Heart left ventricle (tissue), 16 donors: ENCODE results near the gene GNPAT. TPM values are rescaled to one million over a fixed set of nuclear protein-coding genes. Genes with fewer than 3 reads are reported as not detected.
A peak's percentile ranks its signal among the peaks of the same experiment; 100 is the strongest.

Experiments used
- ATAC-seq, 4 donors: fragments of 200-7000 bp; cut with Tn5 transposase; one replicate each; pipeline ENCODE4 v1.9.1; 2020 to 2022; ENCODE audit warnings: moderate library complexity in 4 of 4, mild to moderate bottlenecking in 3 of 4, moderate number of reproducible peaks in 1 of 4
- DNase-seq, 5 donors: peaks; one replicate each; pipeline ENCODE4 v3.0.0-alpha.2; 2020
- H3K27ac ChIP-seq, 12 donors: fragments of 200-600 bp; sonication (generic) in 4 of 12; one replicate each; pipeline versions ENCODE4 v1.5.0 to v1.8.0; 2016 to 2022; ENCODE audit warnings: mild to moderate bottlenecking in 2 of 12
- H3K27me3 ChIP-seq, 9 donors: fragments of 200-600 bp; sonication (generic) in 2 of 9; one replicate each; pipeline versions ENCODE4 v1.5.1 to v1.8.0; 2016 to 2022; ENCODE audit warnings: mild to moderate bottlenecking in 3 of 9
- H3K36me3 ChIP-seq, 9 donors: fragments of 200-600 bp; sonication (generic) in 2 of 9; one replicate each; pipeline versions ENCODE4 v1.5.0 to v1.8.0; 2018 to 2022; ENCODE audit warnings: mild to moderate bottlenecking in 2 of 9
- H3K4me1 ChIP-seq, 12 donors: fragments of 200-600 bp; sonication (generic) in 4 of 12; one replicate each; pipeline versions ENCODE4 v1.5.0 to v1.8.0; 2016 to 2022; ENCODE audit warnings: mild to moderate bottlenecking in 3 of 12
- H3K4me3 ChIP-seq, 12 donors: fragments of 200-600 bp; sonication (generic) in 4 of 12; one replicate each; pipeline versions ENCODE4 v1.5.0 to v1.8.0; 2017 to 2022; ENCODE audit warnings: mild to moderate bottlenecking in 9 of 12, moderate library complexity in 4 of 12
- H3K9me3 ChIP-seq, 12 donors: fragments of 200-600 bp; sonication (generic) in 4 of 12; one replicate each; pipeline versions ENCODE4 v1.5.0 to v1.8.0; 2016 to 2022; ENCODE audit warnings: mild to moderate bottlenecking in 1 of 12
- POLR2A ChIP-seq, 2 donors: fragments of 450-650 bp; IDR thresholded peaks; one replicate each; pipeline ENCODE4 v1.6.1; 2017; ENCODE audit warnings: antibody characterized with exemption in 2 of 2, mild to moderate bottlenecking in 2 of 2, moderate library complexity in 2 of 2
- WGBS, 4 donors: extraction: QIAGEN DNeasy Blood & Tissue Kit in 2 of 4; methylation state at CpG; one replicate each; pipeline versions ENCODE4 v1.1.5 to v1.1.7; 2013 to 2018; 5-methylcytosine and 5-hydroxymethylcytosine counted together
- intact Hi-C, 10 donors: fragments of 100-400 bp; cut with DNase I; formaldehyde crosslinking; loops; one replicate each; pipeline versions ENCODE4 v1.11.1 to v1.14.2; 2022
- polyA plus RNA-seq, 2 donors: library from polyadenylated mRNA; stranded (reverse); fragments of 200-250 nt; gene quantifications; one replicate each; pipeline ENCODE4 v1.2.3, GENCODE V29; 2013
- total RNA-seq, 9 donors: library from RNA; depleted of rRNA in 2 of 9; stranded (reverse); fragments of >200 nt in 2 of 9; fragmentation: NEBNext Ultra II Directional in 3 of 9; extraction: Animal tissue kit (Norgen Biotek cat#: 25700) in 3 of 9; gene quantifications; one replicate each; pipeline versions ENCODE4 v1.1.0 to v1.2.4, GENCODE V29; 2016 to 2023
- TF ChIP-seq, protein P1 (sequence below), 12 donors: fragments of 200-600 bp; sonication (generic) in 4 of 12; IDR thresholded peaks; one replicate each; pipeline versions ENCODE4 v1.5.0 to v1.8.0; 2018 to 2022; ENCODE audit warnings: antibody characterized with exemption in 12 of 12, mild to moderate bottlenecking in 5 of 12
- donor health status: ischemic (EF 13 %, LVEDD 7.1; RV severe dilation, severe dysfunction).
- donor health status: healthy with polysubstance abuse.
- donor health status: DM: no; HTN: yes; CAD: no.
- donor health status: DM: no; HTN: no; CAD: no.
- donor health status: ischemic (EF 25% LVEDD 6.9; RV normal size, moderate dysfunction).
- donor health status: ischemic (EF 25% LVEDD 5.7; RV mildly dilated, moderate dysfunction).
- donor health status: healthy.
- donor health status: DM: yes; HTN: yes; CAD: no.
- donor health status: ischemic (EF 35%, LVEDD 5.7; RV mildly dilated, moderate dysfunction).
- donor health status: nonischemic (EF 11% LVEDD 7.7; RV severe dilation, severe dysfunction).
- donor health status: DM: yes; HTN: yes; CAD: no.
- donor health status: PGD.
- donor health status: ischemic (EF 29% LVEDD 5.4; RV normal size, mild dysfunction).
- donor health status: nonischemic (EF 23%, LVEDD 6.1; RV moderate dilation, normal function).

GNPAT gene
- total and polyA plus RNA-seq, 11 donors = 43.3 to 62.6 (median 52.8) TPM

DNA sequence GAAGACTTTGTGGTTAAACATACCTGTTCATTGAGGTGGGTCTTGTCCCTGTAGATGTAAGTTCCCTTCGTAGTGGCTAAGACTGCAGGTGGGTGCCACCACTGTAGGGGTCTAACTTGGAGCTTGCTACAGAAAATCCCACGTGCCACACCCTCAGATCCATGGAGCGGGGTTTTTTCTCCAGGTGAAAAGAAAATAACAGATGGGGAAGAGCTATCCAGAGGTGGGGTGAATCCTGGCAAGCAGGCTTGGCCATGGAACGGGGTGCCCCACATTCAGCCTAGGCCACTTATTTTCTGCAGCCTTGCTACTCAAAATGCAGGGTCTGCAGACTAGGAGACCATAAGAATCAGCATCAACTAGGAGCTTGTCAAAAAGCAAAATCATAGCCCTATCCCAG, 72.6 kb downstream of the GNPAT start:
- no peaks in the 10 kb centered on the region for H3K4me1 ChIP-seq
- no peaks in the 10 kb centered on the region for H3K9me3 ChIP-seq
- no peak for TF ChIP-seq POLR2A (IDR thresholded peaks at IDR 0.05)
- TF ChIP-seq, protein P1, sequence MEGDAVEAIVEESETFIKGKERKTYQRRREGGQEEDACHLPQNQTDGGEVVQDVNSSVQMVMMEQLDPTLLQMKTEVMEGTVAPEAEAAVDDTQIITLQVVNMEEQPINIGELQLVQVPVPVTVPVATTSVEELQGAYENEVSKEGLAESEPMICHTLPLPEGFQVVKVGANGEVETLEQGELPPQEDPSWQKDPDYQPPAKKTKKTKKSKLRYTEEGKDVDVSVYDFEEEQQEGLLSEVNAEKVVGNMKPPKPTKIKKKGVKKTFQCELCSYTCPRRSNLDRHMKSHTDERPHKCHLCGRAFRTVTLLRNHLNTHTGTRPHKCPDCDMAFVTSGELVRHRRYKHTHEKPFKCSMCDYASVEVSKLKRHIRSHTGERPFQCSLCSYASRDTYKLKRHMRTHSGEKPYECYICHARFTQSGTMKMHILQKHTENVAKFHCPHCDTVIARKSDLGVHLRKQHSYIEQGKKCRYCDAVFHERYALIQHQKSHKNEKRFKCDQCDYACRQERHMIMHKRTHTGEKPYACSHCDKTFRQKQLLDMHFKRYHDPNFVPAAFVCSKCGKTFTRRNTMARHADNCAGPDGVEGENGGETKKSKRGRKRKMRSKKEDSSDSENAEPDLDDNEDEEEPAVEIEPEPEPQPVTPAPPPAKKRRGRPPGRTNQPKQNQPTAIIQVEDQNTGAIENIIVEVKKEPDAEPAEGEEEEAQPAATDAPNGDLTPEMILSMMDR (IDR thresholded peaks at IDR 0.05) = no peak
- H3K27me3 ChIP-seq = no peaks in the 10 kb centered on the region
- intact Hi-C loops = no loop called here
- H3K27ac ChIP-seq = no peak overlapping the region
- H3K36me3 ChIP-seq = no peaks in the 10 kb centered on the region
- DNase-seq (no peak), ATAC-seq (no peak)
- H3K4me3 ChIP-seq = no peak overlapping the region
- WGBS, 4 donors = 77 to 87% (median 81%) methylated on average over 4 of the region's 4 CpGs

DNA sequence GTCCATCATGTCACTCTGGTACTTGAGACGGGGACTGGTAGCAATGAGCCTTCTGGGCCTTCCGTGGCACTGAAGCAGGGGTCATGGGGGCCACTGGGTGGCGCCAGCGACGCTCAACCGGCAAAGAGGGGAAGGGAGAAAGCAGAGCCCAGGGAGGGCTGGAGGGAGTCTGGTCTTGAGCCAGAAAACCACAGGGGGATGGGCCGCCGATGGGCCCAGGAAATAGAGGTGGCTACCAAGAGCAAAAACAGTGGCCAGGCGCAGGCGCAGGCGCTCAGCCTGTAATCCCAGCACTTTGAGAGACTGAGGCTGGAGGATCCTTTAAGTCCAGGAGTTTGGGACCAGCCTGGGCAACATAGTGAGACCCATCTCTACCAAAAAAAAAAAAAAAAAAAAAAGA, 74.9 kb downstream of the GNPAT start:
- Histone ChIP-seq H3K4me3 (no peak overlapping the region), H3K36me3 (no peaks in the 10 kb centered on the region), H3K4me1 (no peaks in the 10 kb centered on the region), H3K9me3 (no peaks in the 10 kb centered on the region), H3K27me3 (no peaks in the 10 kb centered on the region), H3K27ac (no peak overlapping the region)
- intact Hi-C loops = no loop called here
- no peak for TF ChIP-seq POLR2A (IDR thresholded peaks at IDR 0.05)
- TF ChIP-seq, protein P1 (IDR thresholded peaks at IDR 0.05) = peak in 11 of 12 donors; percentile 22 to 64 (median 52)
- ATAC-seq = peak in 3 of 4 donors; percentile 67 to 69 (median 67)
- DNase-seq = peak in 2 of 5 donors; percentile 12 to 38
- WGBS, 4 donors = 31 to 42% (median 33%) methylated on average over 11 of the region's 11 CpGs

DNA sequence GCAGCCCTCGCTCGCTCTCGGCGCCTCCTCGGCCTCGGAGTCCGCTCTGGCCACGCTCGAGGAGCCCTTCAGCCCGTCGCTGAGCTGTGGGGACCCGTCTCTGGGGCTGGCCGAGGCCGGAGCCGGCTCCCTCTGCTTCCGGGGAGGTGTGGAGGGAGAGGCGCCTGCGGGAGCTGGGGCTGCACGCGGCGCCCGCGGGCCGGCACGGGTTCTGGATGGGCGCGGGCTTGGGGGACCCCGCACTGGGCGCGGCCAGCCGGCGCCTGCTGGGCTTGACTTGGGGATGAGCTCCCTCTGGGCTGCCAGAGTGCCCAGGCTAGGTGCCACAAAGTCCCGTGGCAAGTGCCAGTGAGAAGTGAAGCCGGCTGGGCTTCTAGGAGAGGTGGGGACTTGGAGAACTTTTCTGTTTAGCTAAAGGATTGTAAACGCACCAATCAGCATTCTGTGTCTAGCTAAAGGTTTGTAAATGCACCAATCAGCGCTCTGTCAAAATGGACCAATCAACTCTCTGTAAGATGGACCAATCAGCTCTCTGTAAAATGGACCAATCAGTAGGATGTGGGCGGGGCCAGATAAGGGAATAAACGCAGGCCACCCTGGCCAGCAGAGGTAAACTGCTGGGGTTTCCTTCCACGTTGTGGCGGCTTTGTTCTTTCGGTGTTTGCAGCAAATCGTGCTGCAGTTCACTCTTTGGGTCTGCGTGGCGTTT, 76.4 kb downstream of the GNPAT start:
- TF ChIP-seq, protein P1 (IDR thresholded peaks at IDR 0.05) = no peak
- no peak for TF ChIP-seq POLR2A (IDR thresholded peaks at IDR 0.05)
- no peak for DNase-seq
- intact Hi-C loops = no loop called here
- no peak for ATAC-seq
- Histone ChIP-seq H3K4me1 (no peaks in the 10 kb centered on the region), H3K4me3 (no peak overlapping the region), H3K9me3 (no peaks in the 10 kb centered on the region), H3K36me3 (no peaks in the 10 kb centered on the region), H3K27ac (no peak overlapping the region), H3K27me3 (no peaks in the 10 kb centered on the region)
- WGBS, 4 donors = 94 to 97% (median 95%) methylated on average over 44 of the region's 44 CpGs

GRCh38 chr1:231318015-231318355, 77.0 kb downstream of the GNPAT start:
- intact Hi-C loops = no loop called here
- DNase-seq = no peak
- Histone ChIP-seq H3K4me3 (no peak overlapping the region), H3K9me3 (no peaks in the 10 kb centered on the region), H3K4me1 (no peaks in the 10 kb centered on the region), H3K36me3 (no peaks in the 10 kb centered on the region), H3K27ac (no peak overlapping the region), H3K27me3 (no peaks in the 10 kb centered on the region)
- 93 to 97% (median 95%) methylated on average over 15 of the region's 15 CpGs for WGBS, 4 donors
- TF ChIP-seq POLR2A (IDR thresholded peaks at IDR 0.05) = no peak
- TF ChIP-seq, protein P1 (IDR thresholded peaks at IDR 0.05) = no peak
- ATAC-seq = no peak
